ENCODE results near the gene EPS8L3. TPM values are rescaled to one million over a fixed set of nuclear protein-coding genes. Genes with fewer than 3 reads are reported as not detected.
A peak's percentile ranks its signal among the peaks of the same experiment; 100 is the strongest.

Gene EPS8L3
- total and polyA plus RNA-seq, 2 of the 8 experiments (the other 6 are each of a cell fraction or from before 2014, with no cell fraction given) = not detected

- Histone ChIP-seq H3K23me2 (ENCODE audit: low read depth, low read length) (no peaks in the 10 kb centered on the region; the same call in 1 of the 2 replicates), H3K27ac (ENCODE audit: low read depth, low read length) (no peak overlapping the region), H3K4me3 (ENCODE audit: extremely low read depth in 1 of 4, insufficient read depth in 2 of 4, low read depth in 3 of 4, low read length in 4 of 4) (no peak overlapping the region), H3K79me1 (ENCODE audit: low read depth, low read length) (no peaks in the 10 kb centered on the region), H3K4ac (replicated peaks; ENCODE audit: insufficient read length, low read depth, low read length) (no peak overlapping the region), H2BK15ac (ENCODE audit: low read length) (0 out of 2 replicates have a peak overlapping the region, but pooled peaks have one; percentile 72), H2BK120ac (replicated peaks; ENCODE audit: low read depth, low read length) (no peak overlapping the region), H2AK5ac (ENCODE audit: low read depth, low read length) (no peak overlapping the region), H2BK20ac (ENCODE audit: low read length) (0 out of 2 replicates have a peak overlapping the region, but pooled peaks have one; percentile 32), H3K27me3 (replicated peaks in 1 of 4; ENCODE audit: control insufficient read depth in 3 of 4, extremely low read depth in 1 of 4, insufficient read depth in 3 of 4, low read length in 3 of 4) (no peaks in the 10 kb centered on the region), H4K20me1 (replicated peaks in 1 of 2; ENCODE audit: control insufficient read depth in 1 of 2, insufficient read depth in 2 of 2, low read length in 2 of 2) (no peaks in the 10 kb centered on the region), H2BK5ac (ENCODE audit: low read depth, low read length) (peak overlapping the region; percentile 35), H4K8ac (ENCODE audit: extremely low read depth, insufficient read depth, low read length) (no peak overlapping the region), H3K4me1 (replicated peaks in 1 of 4; ENCODE audit: control insufficient read depth in 3 of 4, insufficient read depth in 4 of 4, low read length in 3 of 4) (peaks cover 0 to 4% (median 1%) of the 10 kb centered on the region in 4 experiments; a peak in 4 of 7 replicates), H3K36me3 (ENCODE audit: control insufficient read depth in 2 of 4, insufficient read depth in 4 of 4, low read length in 3 of 4) (no peaks in the 10 kb centered on the region), H3K14ac (ENCODE audit: insufficient read length) (no peak overlapping the region), H3K56ac (replicated peaks; ENCODE audit: insufficient read length, low read depth, low read length) (no peak overlapping the region), H3K79me2 (ENCODE audit: control insufficient read depth in 1 of 2, insufficient read depth in 2 of 2, low read length in 2 of 2) (no peaks in the 10 kb centered on the region), H4K5ac (ENCODE audit: insufficient read length, low read depth, low read length) (no peak overlapping the region), H4K91ac (replicated peaks; ENCODE audit: insufficient read length, low read length) (no peak overlapping the region), H3K4me2 (ENCODE audit: insufficient read depth in 1 of 2, low read depth in 2 of 2, low read length in 2 of 2) (no peak overlapping the region), H3K23ac (ENCODE audit: insufficient read length) (no peak overlapping the region), H3K9ac (replicated peaks in 1 of 4; ENCODE audit: extremely low read depth in 1 of 4, low read depth in 3 of 4, low read length in 3 of 4) (no peak overlapping the region), H2AFZ (ENCODE audit: low read length) (no peak overlapping the region), H3K18ac (ENCODE audit: extremely low read depth, low read length) (no peak overlapping the region), H2BK12ac (ENCODE audit: low read depth, low read length) (no peak overlapping the region), H3K9me3 (ENCODE audit: insufficient read depth in 2 of 2, low read depth in 1 of 2, low read length in 1 of 2) (peaks cover 7 to 8% of the 10 kb centered on the region in 2 experiments; a peak in 3 of 4 replicates)
- DNase-seq (ENCODE audit: low read depth in 1 of 2, low spot score in 2 of 2) = no peak
- ChIA-PET POLR2A (ENCODE audit: partially characterized antibody) (interaction anchor here (1.4 kb wide), 1 partner anchor 199 kb away, joined by 3 read pairs; the partner anchor contains the start of gene AHCYL1), CTCF (ENCODE audit: partially characterized antibody) (interaction anchor here (0.7 to 27.2 kb wide), 9 partner anchors 10 to 533 kb away, joined by 3 to 700 read pairs (median 7); partner anchors contain the start of gene AHCYL1)
- no peak for FAIRE-seq
- 83% methylated on average over 4 of the region's 4 CpGs; no CpG with 5 or more reads in 1 of the 2 experiments for WGBS, 2 experiments (ENCODE audit: extremely low coverage in 1 of 2, insufficient coverage in 1 of 2, insufficient read length in 1 of 2, insufficient replicate concordance in 2 of 2, low coverage in 1 of 2, low lambda C conversion rate in 2 of 2, missing lambda C conversion rate in 1 of 2)
- TF ChIP-seq GABPA (IDR thresholded peaks at IDR 0.05; ENCODE audit: borderline replicate concordance, insufficient read depth, low read length) = no peak
- TF ChIP-seq SP1 (IDR thresholded peaks at IDR 0.05; ENCODE audit: low read depth, low read length) = no peak
- TF ChIP-seq RAD21 (IDR thresholded peaks at IDR 0.05 in 1 of 2, conservative IDR thresholded peaks at IDR 0.05 in 1 of 2; ENCODE audit: low read depth in 2 of 2, low read length in 2 of 2) = no peak
- no peak for TF ChIP-seq HDAC2 (IDR thresholded peaks at IDR 0.05; ENCODE audit: borderline replicate concordance in 1 of 2, low read depth in 2 of 2, low read length in 2 of 2)
- TF ChIP-seq, protein P1, sequence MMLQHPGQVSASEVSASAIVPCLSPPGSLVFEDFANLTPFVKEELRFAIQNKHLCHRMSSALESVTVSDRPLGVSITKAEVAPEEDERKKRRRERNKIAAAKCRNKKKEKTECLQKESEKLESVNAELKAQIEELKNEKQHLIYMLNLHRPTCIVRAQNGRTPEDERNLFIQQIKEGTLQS (IDR thresholded peaks at IDR 0.05; ENCODE audit: insufficient read depth, low read depth, low read length) = no peak
- TF ChIP-seq CREB1 (IDR thresholded peaks at IDR 0.05) = no peak
- TF ChIP-seq SP2 (IDR thresholded peaks at IDR 0.05; ENCODE audit: low read length) = no peak
- TF ChIP-seq EP300 (IDR thresholded peaks at IDR 0.05; ENCODE audit: borderline replicate concordance in 1 of 2, low read depth in 2 of 2, low read length in 2 of 2) = no peak
- no peak for TF ChIP-seq SIX5 (IDR thresholded peaks at IDR 0.05; ENCODE audit: low read depth, low read length)
- no peak for TF ChIP-seq RBBP5 (IDR thresholded peaks at IDR 0.05; ENCODE audit: borderline replicate concordance, low read depth, low read length)
- no peak for TF ChIP-seq BACH1 (IDR thresholded peaks at IDR 0.05; ENCODE audit: low read length)
Observed at GRCh38 chr1:109785446-109786111, 21.9 kb upstream of the EPS8L3 start.

Data from H1 (cell line).